Effector memory CD4-positive, alpha-beta T cell (primary cell): ENCODE data around the gene MYO7A.

Experiments
- DNase-seq, 3 donors: peaks; one replicate each; pipeline ENCODE4 v3.0.0-alpha.2; 2020
- H3K27ac ChIP-seq: 2 replicates; pipeline ENCODE4 v1.7.0; 2013; ENCODE audit warnings: mild to moderate bottlenecking, low read length, moderate library complexity; ENCODE audit not compliant: insufficient read depth, poor library complexity, severe bottlenecking
- H3K27me3 ChIP-seq: replicated peaks from 2 replicates; pipeline ENCODE4 v1.7.0; 2013; ENCODE audit warnings: mild to moderate bottlenecking, low read length; ENCODE audit not compliant: insufficient read depth, control insufficient read depth, poor library complexity, severe bottlenecking
- H3K36me3 ChIP-seq: 2 replicates; pipeline ENCODE4 v1.7.0; 2013; ENCODE audit warnings: mild to moderate bottlenecking, low read length, moderate library complexity; ENCODE audit not compliant: control insufficient read depth, insufficient read depth
- H3K4me1 ChIP-seq: 2 replicates; pipeline ENCODE4 v1.7.0; 2013; ENCODE audit warnings: low read length, mild to moderate bottlenecking; ENCODE audit not compliant: control insufficient read depth, insufficient read depth, poor library complexity, severe bottlenecking
- H3K4me3 ChIP-seq: 2 replicates; pipeline ENCODE4 v1.7.0; 2013; ENCODE audit warnings: low read length, low read depth, mild to moderate bottlenecking; ENCODE audit not compliant: insufficient read depth, poor library complexity, severe bottlenecking
- H3K9me3 ChIP-seq: 2 replicates; pipeline ENCODE4 v1.7.0; 2013; ENCODE audit warnings: mild to moderate bottlenecking, low read length, moderate library complexity; ENCODE audit not compliant: control insufficient read depth

Gene MYO7A

DNA sequence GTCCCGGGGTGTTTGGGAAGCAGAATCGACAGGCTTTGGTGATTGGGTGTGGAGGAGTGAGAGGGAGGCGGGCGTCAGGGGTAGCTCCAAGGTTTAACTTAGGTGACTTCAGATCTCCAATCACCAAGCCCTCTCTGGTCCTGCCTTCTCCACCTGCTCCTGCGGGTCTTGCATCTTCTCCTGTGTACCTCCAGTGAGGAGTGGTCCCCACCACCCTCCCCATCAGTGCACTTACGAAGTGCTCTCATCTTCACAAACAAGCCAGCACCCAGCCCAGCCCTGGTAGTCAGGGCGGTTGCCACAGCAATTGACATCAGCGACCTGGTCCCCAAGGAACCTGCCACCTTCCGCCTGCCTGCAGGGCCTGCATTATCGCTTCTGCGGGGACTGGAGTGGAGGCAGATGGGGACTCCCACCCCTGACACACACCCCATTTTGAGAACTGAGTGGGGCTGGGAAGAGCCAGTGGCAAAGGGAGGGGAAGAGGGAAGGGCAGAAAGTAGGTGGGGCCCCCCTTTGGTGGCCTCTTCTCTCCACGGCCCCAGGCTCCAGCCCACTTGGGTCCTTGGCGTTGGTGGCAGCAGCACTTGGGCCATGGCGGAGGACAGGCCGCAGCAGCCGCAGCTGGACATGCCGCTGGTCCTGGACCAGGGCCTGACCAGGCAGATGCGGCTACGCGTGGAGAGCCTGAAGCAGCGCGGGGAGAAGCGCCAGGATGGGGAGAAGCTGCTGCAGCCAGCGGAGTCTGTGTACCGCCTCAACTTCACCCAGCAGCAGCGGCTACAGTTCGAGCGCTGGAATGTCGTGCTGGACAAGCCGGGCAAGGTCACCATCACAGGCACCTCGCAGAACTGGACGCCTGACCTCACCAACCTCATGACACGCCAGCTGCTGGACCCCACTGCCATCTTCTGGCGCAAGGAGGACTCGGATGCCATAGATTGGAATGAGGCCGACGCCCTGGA, 25.5 kb upstream of the MYO7A start, which contains the start of gene OMP:
Gene OMP, plus strand, starts transcription at position 595 of the 965 bp plus-strand sequence. Its CDS starts 0 bp downstream, at position 595.
- no peak within 1 kb of the TSS for H3K27ac ChIP-seq
- no peak within 1 kb of the TSS for H3K4me3 ChIP-seq
- no peaks in the 10 kb centered on the region for H3K4me1 ChIP-seq
- no peaks in the 10 kb centered on the region for H3K27me3 ChIP-seq
- no peak for DNase-seq
- no peaks in the 10 kb centered on the region for H3K9me3 ChIP-seq
- no peaks in the 10 kb centered on the region for H3K36me3 ChIP-seq

DNA sequence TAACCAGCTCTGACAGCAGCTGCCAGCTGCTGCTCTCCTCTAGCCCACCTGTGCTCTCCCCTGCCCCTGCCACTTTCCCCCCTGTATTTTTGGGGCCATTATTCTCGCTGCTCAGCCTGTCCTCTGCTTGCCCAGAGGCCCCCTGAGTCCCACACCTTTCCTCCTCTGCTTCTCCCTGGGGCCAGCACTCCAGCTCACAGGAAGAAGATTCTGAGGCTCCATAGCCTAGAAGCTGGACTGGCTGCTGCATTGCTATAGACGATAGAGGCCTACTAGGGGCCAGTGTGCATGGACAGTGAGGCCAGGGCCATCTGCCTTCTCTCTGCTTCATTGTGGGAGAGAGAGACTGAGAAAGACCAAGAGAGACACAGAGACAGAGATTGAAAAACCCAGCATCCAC, 24.7 kb upstream of the MYO7A start:
- Histone ChIP-seq H3K27me3 (no peaks in the 10 kb centered on the region), H3K4me1 (no peaks in the 10 kb centered on the region), H3K36me3 (no peaks in the 10 kb centered on the region), H3K9me3 (no peaks in the 10 kb centered on the region), H3K27ac (no peak overlapping the region), H3K4me3 (no peak overlapping the region)
- DNase-seq = no peak

DNA sequence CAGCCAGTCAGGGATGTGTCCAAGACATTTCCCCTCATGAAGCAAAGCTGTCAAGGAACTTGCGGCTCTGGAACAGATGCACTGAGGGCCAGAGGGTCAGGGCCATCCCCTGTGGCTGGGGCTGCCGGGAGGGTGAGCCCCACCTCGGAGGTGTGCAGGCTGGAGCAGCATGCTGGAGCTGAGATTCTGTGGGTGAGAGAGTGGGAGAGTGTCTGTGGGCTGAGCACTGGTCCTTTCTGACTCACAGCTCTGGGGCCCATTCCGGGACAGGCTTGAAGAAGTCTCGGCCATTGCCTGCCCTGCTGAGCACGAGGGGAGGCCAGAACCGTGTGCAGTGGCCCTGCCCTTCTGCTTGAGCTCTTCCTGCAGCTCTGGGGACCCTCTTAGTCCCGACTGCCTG, 23.3 kb upstream of the MYO7A start:
- DNase-seq = no peak
- H3K36me3 ChIP-seq = no peaks in the 10 kb centered on the region

DNA sequence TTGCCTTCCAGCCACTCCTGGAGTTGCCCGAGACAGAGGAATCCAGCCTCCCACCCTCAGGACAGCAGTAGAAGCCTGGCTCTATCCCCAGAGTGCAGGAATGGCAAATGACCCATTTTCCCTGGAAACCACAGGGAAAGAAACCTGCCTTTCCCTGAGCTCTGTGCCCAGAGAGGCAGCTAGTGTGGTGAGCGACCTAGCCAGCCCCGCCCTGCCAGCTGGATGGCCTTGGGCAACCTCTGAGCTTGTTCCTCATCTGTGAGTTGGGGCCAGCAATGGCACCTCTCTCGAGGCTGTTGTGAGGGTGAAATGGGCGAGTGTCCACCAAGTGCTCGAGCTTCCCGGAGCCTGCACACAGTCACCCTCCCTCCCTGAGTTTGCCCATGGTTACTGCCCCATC, 21.7 kb upstream of the MYO7A start:
- DNase-seq = no peak
- Histone ChIP-seq H3K27ac (no peak overlapping the region), H3K27me3 (no peaks in the 10 kb centered on the region), H3K9me3 (no peaks in the 10 kb centered on the region), H3K36me3 (no peaks in the 10 kb centered on the region), H3K4me3 (no peak overlapping the region), H3K4me1 (no peaks in the 10 kb centered on the region)

More for the DNA sequence above, 23.3 kb upstream of the MYO7A start:
- no peaks in the 10 kb centered on the region for H3K4me1 ChIP-seq
- H3K4me3 ChIP-seq = no peak overlapping the region
- H3K9me3 ChIP-seq = no peaks in the 10 kb centered on the region
- no peaks in the 10 kb centered on the region for H3K27me3 ChIP-seq
- no peak overlapping the region for H3K27ac ChIP-seq

DNA sequence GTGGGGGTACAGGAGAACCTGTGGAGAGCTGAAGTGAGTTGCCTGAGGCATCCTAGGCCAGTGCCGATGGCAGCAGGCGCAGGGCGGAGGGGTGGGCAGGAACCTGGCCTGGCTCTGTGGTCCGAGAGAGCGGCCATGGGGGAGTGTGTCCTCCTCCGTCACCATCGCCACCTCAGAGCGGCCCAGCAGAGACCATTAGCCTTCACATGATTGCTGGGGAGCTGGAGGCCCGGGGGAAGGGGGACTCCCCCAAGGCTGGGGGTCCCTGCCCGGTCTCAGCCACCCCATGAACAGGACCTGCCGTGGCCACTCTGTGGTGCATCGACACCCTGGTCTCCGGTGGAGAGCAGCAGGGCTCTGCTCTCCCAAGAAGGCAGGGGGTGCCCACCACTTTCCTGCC, 21.3 kb upstream of the MYO7A start:
- no peaks in the 10 kb centered on the region for H3K27me3 ChIP-seq
- DNase-seq = no peak
- H3K9me3 ChIP-seq = no peaks in the 10 kb centered on the region
- no peak overlapping the region for H3K27ac ChIP-seq
- H3K4me3 ChIP-seq = no peak overlapping the region
- H3K36me3 ChIP-seq = no peaks in the 10 kb centered on the region
- H3K4me1 ChIP-seq = no peaks in the 10 kb centered on the region

DNA sequence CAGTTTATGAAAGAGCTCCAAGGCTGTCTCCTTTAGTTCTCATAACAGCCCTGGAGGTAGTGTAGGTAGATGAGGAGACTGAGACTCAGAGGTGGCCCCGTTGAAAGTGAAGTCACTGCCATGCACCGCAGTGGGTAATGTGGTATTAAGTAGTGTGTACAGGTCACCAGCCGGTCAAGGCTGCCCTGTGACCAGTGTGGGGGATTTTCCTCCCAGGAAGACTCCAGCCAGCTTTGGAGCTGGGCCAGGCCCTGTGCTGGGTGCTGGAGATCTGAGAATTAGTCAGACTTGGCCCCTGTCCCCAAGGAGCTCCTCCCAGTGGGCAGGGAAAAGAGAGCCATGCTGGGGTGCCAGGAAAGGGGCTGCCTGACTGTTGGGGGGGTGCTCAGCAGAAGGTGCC, 20.1 kb upstream of the MYO7A start:
- Histone ChIP-seq H3K4me3 (no peak overlapping the region), H3K36me3 (no peaks in the 10 kb centered on the region), H3K27ac (no peak overlapping the region), H3K27me3 (no peaks in the 10 kb centered on the region), H3K9me3 (no peaks in the 10 kb centered on the region), H3K4me1 (no peaks in the 10 kb centered on the region)
- DNase-seq = no peak

DNA sequence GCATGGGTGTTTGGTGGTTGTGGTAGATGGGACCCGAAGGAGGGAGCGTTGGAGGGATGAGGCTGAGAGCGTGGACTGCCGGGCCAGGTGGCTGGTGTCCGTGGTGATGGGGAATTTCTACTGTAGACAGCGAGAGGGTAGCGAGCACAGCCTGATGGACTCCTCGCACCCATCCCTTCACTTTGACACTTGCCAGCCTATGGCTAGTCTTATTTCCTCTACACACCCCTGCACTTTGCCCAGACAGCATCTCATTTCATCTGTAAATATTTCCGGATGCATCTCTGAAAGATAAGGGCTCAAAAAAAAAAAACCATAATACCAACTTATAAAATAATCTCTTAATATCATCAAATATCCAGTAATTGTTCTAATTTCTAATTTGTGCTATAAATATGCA, 19.6 kb upstream of the MYO7A start:
- H3K9me3 ChIP-seq = no peaks in the 10 kb centered on the region
- H3K36me3 ChIP-seq = no peaks in the 10 kb centered on the region
- no peak for DNase-seq
- H3K4me3 ChIP-seq = no peak overlapping the region
- no peak overlapping the region for H3K27ac ChIP-seq
- H3K4me1 ChIP-seq = no peaks in the 10 kb centered on the region
- H3K27me3 ChIP-seq = no peaks in the 10 kb centered on the region

DNA sequence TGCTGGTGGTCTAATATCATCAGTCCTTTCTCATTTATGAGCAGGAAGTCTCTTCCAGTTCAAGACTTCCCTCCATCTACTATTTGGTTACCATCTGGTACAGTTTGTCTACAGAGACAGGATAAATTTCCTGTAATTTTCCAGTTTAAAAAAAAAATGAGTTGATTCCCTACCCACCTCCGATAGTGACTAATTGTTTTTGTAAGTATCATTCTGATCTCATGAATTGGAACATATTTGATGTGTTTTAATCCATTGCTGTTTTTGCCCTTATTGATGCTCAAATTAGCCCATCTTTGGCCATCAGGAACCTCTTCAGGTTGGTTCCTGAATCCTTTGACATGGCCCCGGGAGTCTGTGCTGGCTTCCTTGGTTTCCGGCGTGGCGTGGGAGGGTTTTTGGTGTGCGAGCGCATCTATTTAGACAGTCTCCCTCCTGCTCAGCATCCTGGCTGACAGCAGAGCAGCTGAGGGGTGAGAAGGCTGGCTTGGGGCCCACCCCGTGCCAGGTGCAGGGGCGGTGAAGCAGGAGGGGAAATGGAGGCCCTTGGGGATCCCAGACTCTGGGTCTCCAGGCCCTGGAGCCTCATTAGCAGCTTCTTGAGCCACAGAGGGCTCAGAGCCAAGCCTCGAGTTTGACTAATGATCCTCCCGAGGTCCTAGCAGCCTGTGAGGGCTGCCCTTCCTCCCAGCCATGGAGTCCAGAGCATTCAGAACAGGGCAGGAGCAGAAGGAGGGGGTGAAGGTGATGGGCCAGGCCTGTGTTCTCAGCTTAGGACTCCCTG, 18.6 kb upstream of the MYO7A start:
- H3K27me3 ChIP-seq = no peaks in the 10 kb centered on the region
- H3K4me3 ChIP-seq = no peak overlapping the region
- H3K27ac ChIP-seq = no peak overlapping the region
- no peaks in the 10 kb centered on the region for H3K4me1 ChIP-seq
- no peak for DNase-seq
- no peaks in the 10 kb centered on the region for H3K9me3 ChIP-seq
- no peaks in the 10 kb centered on the region for H3K36me3 ChIP-seq

DNA sequence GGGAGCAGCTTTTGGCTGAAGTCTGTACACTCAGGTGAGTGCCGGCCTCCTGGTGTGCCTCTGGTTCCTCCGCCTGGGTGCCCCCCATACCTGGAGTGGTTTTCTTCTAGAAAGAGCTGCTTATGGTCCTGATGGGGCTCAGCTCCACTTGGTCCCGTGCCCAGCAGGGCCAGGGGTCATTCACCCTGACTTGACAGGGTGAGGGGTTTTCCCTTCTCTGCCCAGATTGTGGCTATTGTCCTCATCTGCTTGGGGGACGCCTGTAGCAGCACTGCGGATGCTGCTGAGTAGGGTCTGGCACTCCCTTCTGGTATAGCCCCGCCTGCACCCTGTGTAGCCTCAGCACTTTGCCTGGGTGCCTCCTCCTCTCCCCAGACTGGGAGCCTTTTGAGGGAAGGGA, 17.2 kb upstream of the MYO7A start:
- Histone ChIP-seq H3K27ac (no peak overlapping the region), H3K36me3 (no peaks in the 10 kb centered on the region), H3K4me3 (no peak overlapping the region), H3K27me3 (no peaks in the 10 kb centered on the region), H3K9me3 (no peaks in the 10 kb centered on the region), H3K4me1 (no peaks in the 10 kb centered on the region)
- DNase-seq = no peak

DNA sequence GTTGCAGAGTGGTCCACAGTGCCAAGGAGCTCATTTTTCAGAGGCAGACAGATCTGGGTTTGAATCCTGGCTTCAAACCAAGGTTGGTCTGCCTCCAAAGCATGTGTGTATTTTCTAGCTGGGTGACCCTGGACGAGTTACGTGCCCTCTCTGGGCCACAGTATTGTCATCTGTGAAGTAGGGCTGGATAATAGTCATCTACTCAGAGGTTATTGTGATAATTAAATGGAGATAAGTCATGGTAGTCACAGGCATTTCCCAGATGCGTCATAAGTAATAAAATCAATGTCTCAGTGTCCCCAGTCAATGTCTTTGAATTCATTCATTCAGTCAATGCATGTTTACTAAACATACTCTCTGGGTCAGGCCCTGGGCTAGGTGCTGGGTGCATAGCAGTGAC, 16.8 kb upstream of the MYO7A start:
- no peak for DNase-seq
- Histone ChIP-seq H3K36me3 (no peaks in the 10 kb centered on the region), H3K9me3 (no peaks in the 10 kb centered on the region), H3K4me1 (no peaks in the 10 kb centered on the region), H3K4me3 (no peak overlapping the region), H3K27me3 (no peaks in the 10 kb centered on the region), H3K27ac (no peak overlapping the region)
